Stimulated activated naive CD8-positive, alpha-beta T cell treated with anti-CD3 and anti-CD28 coated beads, Interleukin-15, amount 100 ng/mL, for 72 hours (primary cell): ENCODE measurements around the gene CERK.

Source experiments
- ATAC-seq: fragments of 150-1000 bp; cut with Tn5 transposase; 2 replicates; pipeline ENCODE4 v1.10.0; 2021; ENCODE audit warnings: mild to moderate bottlenecking, moderate library complexity
- DNase-seq, 2 donors: peaks; one replicate each; pipeline ENCODE4 v3.0.0; 2021 to 2022
- H3K27ac Mint-ChIP-seq, 2 donors: one replicate each; pipeline ENCODE4 v1.8.0; 2022; ENCODE audit warnings: mild to moderate bottlenecking in 2 of 2, mixed read lengths in 2 of 2, moderate library complexity in 2 of 2
- H3K27me3 Mint-ChIP-seq: one replicate; pipeline ENCODE4 v1.8.0; 2022; ENCODE audit warnings: mixed read lengths
- H3K4me1 Mint-ChIP-seq: one replicate; pipeline ENCODE4 v1.8.0; 2022; ENCODE audit warnings: mild to moderate bottlenecking, mixed read lengths
- H3K4me3 Mint-ChIP-seq, 2 donors: one replicate each; pipeline ENCODE4 v1.8.0; 2022; ENCODE audit warnings: mild to moderate bottlenecking in 2 of 2, mixed read lengths in 2 of 2, moderate library complexity in 1 of 2
- H3K9me3 Mint-ChIP-seq, 2 donors: one replicate each; pipeline ENCODE4 v1.8.0; 2022; ENCODE audit warnings: mixed read lengths in 2 of 2

Gene CERK

GRCh38 chr22:46675938-46676337 lies 62.1 kb downstream of the CERK start:
- Mint-ChIP-seq H3K9me3 (no peaks in the 10 kb centered on the region), H3K27ac (peak overlapping the region; percentile 74 to 80), H3K27me3 (no peaks in the 10 kb centered on the region), H3K4me1 (peaks cover 71% of the 10 kb centered on the region), H3K4me3 (peak overlapping the region in 1 of 2 donors; percentile 91)
- ATAC-seq: no peak
- no peak for DNase-seq

GRCh38 chr22:46675479-46675878 lies 62.6 kb downstream of the CERK start:
- ATAC-seq (no peak), DNase-seq (no peak)
- peaks cover 71% of the 10 kb centered on the region for H3K4me1 Mint-ChIP-seq
- peak overlapping the region; percentile 91 to 93 for H3K4me3 Mint-ChIP-seq
- no peaks in the 10 kb centered on the region for H3K9me3 Mint-ChIP-seq
- no peaks in the 10 kb centered on the region for H3K27me3 Mint-ChIP-seq
- H3K27ac Mint-ChIP-seq: peak overlapping the region; percentile 80 to 94

DNA sequence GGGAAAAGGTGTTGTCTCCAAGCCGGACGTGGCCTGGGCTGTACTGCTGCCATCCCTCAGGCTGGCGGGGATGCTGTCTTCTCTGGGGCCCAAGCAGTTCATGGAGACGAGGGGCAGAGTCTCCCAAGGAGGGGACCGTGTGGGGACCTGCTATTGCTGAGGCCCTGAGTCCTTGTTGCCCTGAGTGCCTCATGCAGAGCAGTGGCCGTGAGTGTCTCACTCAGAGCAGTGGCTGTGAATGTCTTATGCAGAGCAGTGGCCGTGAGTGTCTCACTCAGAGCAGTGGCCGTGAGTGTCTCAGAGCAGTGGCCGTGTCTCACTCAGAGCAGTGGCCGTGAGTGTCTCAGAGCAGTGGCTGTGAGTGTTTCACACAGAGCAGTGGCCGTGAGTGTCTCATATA lies 63.1 kb downstream of the CERK start:
- ATAC-seq: peak; percentile 21
- DNase-seq: peak in 1 of 2 donors; percentile 23

GRCh38 chr22:46674367-46674781 lies 63.7 kb downstream of the CERK start:
- peaks cover 71% of the 10 kb centered on the region for H3K4me1 Mint-ChIP-seq
- peak; percentile 78 to 92 for DNase-seq

More for the DNA sequence above, 63.1 kb downstream of the CERK start:
- no peaks in the 10 kb centered on the region for H3K27me3 Mint-ChIP-seq
- peak overlapping the region; percentile 48 to 94 for H3K27ac Mint-ChIP-seq
- no peaks in the 10 kb centered on the region for H3K9me3 Mint-ChIP-seq
- H3K4me1 Mint-ChIP-seq: peaks cover 71% of the 10 kb centered on the region
- peak overlapping the region; percentile 91 to 93 for H3K4me3 Mint-ChIP-seq

DNA sequence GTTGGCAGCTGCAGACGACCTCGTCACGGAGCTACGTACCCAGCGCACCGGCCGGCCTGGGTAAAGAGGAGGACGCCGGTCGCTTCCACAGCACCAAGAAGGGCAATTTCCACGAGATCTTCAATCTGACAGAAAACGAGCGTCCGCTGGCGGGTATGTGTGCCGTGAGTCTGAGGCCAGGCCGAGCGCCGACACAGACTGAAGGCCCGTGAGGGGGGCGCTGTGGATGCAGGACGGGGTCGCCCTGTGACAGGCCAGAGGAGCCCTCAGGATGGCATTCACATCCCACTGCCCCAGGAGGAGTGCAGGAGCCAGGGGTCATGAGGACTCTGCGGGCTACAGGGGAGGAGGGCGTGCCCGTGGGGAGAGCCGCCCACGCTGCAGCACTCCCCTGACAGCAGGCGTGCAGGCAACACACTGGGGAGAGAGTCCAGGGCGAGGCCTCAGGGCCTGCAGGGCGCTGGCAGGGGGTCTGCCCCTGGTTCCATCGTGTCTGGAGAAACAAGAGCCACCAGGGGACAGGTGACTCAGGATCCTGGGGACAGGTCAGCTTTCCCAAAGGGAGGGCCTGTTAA lies 64.3 kb downstream of the CERK start:
- Mint-ChIP-seq H3K27me3 (no peaks in the 10 kb centered on the region), H3K4me3 (peak overlapping the region; percentile 91 to 93), H3K27ac (peak overlapping the region; percentile 83 to 94), H3K9me3 (no peaks in the 10 kb centered on the region), H3K4me1 (peaks cover 70% of the 10 kb centered on the region)
- no peak for DNase-seq
- ATAC-seq: peak; percentile 45

More at GRCh38 chr22:46674367-46674781, 63.7 kb downstream of the CERK start:
- H3K27ac Mint-ChIP-seq: peak overlapping the region; percentile 48 to 94
- H3K4me3 Mint-ChIP-seq: peak overlapping the region; percentile 91 to 93
- no peaks in the 10 kb centered on the region for H3K27me3 Mint-ChIP-seq
- no peaks in the 10 kb centered on the region for H3K9me3 Mint-ChIP-seq
- ATAC-seq: peak; percentile 93

- H3K27ac Mint-ChIP-seq: peak overlapping the region; percentile 83 to 94
- H3K9me3 Mint-ChIP-seq: no peaks in the 10 kb centered on the region
- H3K4me1 Mint-ChIP-seq: peaks cover 65% of the 10 kb centered on the region
- no peaks in the 10 kb centered on the region for H3K27me3 Mint-ChIP-seq
- H3K4me3 Mint-ChIP-seq: peak overlapping the region; percentile 91 to 93
- DNase-seq (no peak), ATAC-seq (no peak)
Observed at GRCh38 chr22:46673205-46673604, 64.8 kb downstream of the CERK start.

- Mint-ChIP-seq H3K27ac (peak overlapping the region; percentile 74 to 94), H3K27me3 (no peaks in the 10 kb centered on the region), H3K4me3 (peak overlapping the region in 1 of 2 donors; percentile 91), H3K4me1 (peaks cover 60% of the 10 kb centered on the region), H3K9me3 (no peaks in the 10 kb centered on the region)
- DNase-seq: no peak
- ATAC-seq: no peak
Observed at GRCh38 chr22:46672731-46673130, 65.3 kb downstream of the CERK start.

GRCh38 chr22:46671824-46672432 lies 66.1 kb downstream of the CERK start:
- ATAC-seq (no peak), DNase-seq (no peak)
- H3K4me1 Mint-ChIP-seq: peaks cover 52% of the 10 kb centered on the region
- peak overlapping the region in 1 of 2 donors; percentile 52 for H3K27ac Mint-ChIP-seq
- no peaks in the 10 kb centered on the region for H3K27me3 Mint-ChIP-seq
- H3K9me3 Mint-ChIP-seq: no peaks in the 10 kb centered on the region
- H3K4me3 Mint-ChIP-seq: peak overlapping the region; percentile 25 to 38

- peaks cover 25% of the 10 kb centered on the region for H3K4me1 Mint-ChIP-seq
- no peaks in the 10 kb centered on the region for H3K27me3 Mint-ChIP-seq
- ATAC-seq (no peak), DNase-seq (no peak)
- H3K9me3 Mint-ChIP-seq: no peaks in the 10 kb centered on the region
- H3K4me3 Mint-ChIP-seq: no peak overlapping the region
- peak overlapping the region in 1 of 2 donors; percentile 45 for H3K27ac Mint-ChIP-seq
Observed at GRCh38 chr22:46669201-46669600, 68.9 kb downstream of the CERK start.

DNA sequence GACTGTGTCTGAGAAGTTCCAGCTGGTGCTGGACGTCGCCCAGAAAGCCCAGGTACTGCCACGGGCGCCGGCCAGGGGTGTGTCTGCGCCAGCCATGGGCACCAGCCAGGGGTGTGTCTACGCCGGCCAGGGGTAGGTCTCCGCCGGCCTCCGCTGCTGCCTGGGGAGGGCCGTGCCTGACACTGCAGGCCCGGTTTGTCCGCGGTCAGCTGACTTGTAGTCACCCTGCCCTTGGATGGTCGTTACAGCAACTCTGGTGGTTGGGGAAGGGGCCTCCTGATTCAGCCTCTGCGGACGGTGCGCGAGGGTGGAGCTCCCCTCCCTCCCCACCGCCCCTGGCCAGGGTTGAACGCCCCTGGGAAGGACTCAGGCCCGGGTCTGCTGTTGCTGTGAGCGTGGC lies 69.9 kb downstream of the CERK start:
- Mint-ChIP-seq H3K27me3 (no peaks in the 10 kb centered on the region), H3K4me3 (no peak overlapping the region), H3K9me3 (no peaks in the 10 kb centered on the region), H3K4me1 (peaks cover 14% of the 10 kb centered on the region), H3K27ac (no peak overlapping the region)
- no peak for DNase-seq
- no peak for ATAC-seq

GRCh38 chr22:46667245-46667623 lies 70.8 kb downstream of the CERK start:
- H3K9me3 Mint-ChIP-seq: no peaks in the 10 kb centered on the region
- no peak overlapping the region for H3K27ac Mint-ChIP-seq
- H3K4me1 Mint-ChIP-seq: peaks cover 5% of the 10 kb centered on the region
- H3K4me3 Mint-ChIP-seq: no peak overlapping the region
- no peak for DNase-seq
- ATAC-seq: no peak
- H3K27me3 Mint-ChIP-seq: no peaks in the 10 kb centered on the region

DNA sequence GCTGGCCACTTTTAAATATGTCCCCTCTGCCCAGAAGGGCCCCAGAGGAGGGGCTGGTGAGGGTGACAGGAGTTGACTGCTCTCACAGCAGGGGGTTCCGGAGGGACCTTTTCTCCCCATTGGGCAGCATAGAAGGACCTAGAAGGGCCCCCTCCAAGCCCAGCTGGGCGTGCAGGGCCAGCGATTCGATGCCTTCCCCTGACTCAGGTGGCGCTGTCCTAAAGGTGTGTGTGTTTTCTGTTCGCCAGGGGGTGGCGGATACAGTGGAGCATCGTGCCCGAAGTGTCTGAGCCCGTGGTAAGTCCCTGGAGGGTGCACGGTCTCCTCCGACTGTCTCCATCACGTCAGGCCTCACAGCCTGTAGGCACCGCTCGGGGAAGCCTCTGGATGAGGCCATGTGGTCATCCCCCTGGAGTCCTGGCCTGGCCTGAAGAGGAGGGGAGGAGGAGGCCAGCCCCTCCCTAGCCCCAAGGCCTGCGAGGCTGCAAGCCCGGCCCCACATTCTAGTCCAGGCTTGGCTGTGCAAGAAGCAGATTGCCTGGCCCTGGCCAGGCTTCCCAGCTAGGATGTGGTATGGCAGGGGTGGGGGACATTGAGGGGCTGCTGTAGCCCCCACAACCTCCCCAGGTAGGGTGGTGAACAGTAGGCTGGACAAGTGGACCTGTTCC lies 71.3 kb downstream of the CERK start:
- Mint-ChIP-seq H3K9me3 (no peaks in the 10 kb centered on the region), H3K4me1 (peaks cover 3% of the 10 kb centered on the region), H3K4me3 (no peak overlapping the region), H3K27ac (no peak overlapping the region), H3K27me3 (no peaks in the 10 kb centered on the region)
- DNase-seq (no peak), ATAC-seq (no peak)

DNA sequence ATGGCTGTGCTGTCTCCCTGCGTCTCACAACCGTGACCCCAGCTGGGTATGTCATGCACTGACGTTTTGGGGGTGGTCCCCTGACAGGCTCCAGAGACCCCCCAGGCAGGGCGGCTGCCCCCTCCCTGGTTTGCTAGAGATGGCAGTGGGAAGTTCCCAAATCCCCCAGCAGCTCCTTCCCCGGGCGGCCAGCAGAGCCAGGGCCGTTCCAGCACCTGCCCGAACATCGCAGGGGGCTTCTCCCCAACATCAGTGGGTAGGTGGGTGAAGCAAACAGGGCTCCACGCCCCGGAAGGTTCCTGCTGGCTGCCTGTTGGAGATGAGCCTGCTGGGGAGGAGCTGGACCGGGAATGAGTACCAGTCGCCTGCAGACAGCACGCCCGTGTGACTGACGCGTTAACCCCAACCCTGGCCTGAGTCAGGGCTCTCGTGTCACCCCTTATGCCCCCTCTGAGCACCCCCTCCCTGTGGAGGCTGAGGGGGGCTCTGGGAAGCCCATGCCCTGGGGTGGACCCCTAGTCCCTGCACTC lies 72.2 kb downstream of the CERK start:
- H3K27me3 Mint-ChIP-seq: no peaks in the 10 kb centered on the region
- peaks cover 12% of the 10 kb centered on the region for H3K4me1 Mint-ChIP-seq
- DNase-seq (no peak), ATAC-seq (no peak)
- H3K4me3 Mint-ChIP-seq: no peak overlapping the region
- no peak overlapping the region for H3K27ac Mint-ChIP-seq
- H3K9me3 Mint-ChIP-seq: no peaks in the 10 kb centered on the region

DNA sequence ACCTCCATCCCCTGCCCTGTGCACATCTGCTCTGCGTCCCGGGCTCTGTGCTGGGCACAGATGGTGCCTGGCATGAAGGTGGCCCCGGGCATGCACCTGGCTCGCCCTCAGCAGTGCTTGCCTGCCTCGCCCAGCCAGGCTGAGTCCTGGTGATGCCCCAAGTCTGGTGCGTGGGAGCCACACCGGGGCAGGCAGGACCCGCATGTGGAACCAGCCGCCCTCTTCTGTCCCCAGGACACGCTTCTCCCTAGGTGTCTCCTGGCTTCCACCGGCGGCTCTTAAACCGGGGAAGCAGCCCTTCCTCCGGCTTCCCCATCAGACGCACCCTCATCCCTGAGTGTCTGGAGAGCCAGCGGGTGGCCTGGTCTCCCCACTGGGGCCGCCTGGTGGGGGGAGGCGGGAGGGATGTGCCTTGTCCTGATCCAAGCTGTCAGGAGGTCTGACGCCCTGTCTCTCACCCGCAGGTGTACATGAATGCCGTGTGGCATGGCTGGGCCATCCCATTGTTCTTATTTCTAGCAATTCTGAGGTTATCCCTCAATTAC lies 72.8 kb downstream of the CERK start:
- no peak overlapping the region for H3K4me3 Mint-ChIP-seq

GRCh38 chr22:46664301-46664855 lies 73.7 kb downstream of the CERK start:
- peaks cover 22% of the 10 kb centered on the region for H3K4me1 Mint-ChIP-seq
- no peak overlapping the region for H3K4me3 Mint-ChIP-seq
- no peaks in the 10 kb centered on the region for H3K9me3 Mint-ChIP-seq
- DNase-seq (no peak), ATAC-seq (no peak)
- H3K27me3 Mint-ChIP-seq: no peaks in the 10 kb centered on the region
- no peak overlapping the region for H3K27ac Mint-ChIP-seq

More for the DNA sequence above, 72.8 kb downstream of the CERK start:
- Mint-ChIP-seq H3K9me3 (no peaks in the 10 kb centered on the region), H3K4me1 (peaks cover 18% of the 10 kb centered on the region), H3K27me3 (no peaks in the 10 kb centered on the region), H3K27ac (no peak overlapping the region)
- ATAC-seq: no peak
- DNase-seq: no peak
